ENCODE measurements around the gene PLXNA2. TPM values are rescaled to one million over a fixed set of nuclear protein-coding genes. Genes with fewer than 3 reads are reported as not detected.

Gene PLXNA2
- total RNA-seq, 1 experiment from 2014 or later, result 0.89 TPM

DNA sequence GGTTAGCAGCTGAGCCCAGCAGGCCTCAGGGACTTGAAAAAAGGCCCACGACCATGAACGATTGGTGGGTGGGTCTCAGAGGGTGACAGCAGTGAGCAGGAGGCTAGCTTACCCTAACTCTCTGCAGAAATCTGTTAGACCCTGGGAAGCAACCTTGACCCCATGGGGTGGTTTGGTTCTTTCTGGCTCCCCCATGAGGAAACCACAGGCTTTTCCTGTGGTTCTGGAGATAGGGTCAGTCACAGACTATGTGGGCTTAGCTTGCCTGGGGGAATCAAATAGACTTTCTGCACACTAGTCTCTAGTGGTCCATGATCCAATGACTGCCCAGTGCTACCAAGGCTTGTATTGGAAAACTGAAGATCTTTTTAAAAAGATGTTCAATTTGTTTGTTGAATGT is 118.1 kb downstream of the PLXNA2 start:
- POLR2A ChIA-PET, result no interaction called here
- no peaks in the 10 kb centered on the region for H3K4me1 ChIP-seq (ENCODE audit: control insufficient read depth in 1 of 2, insufficient read depth in 2 of 2, low read length in 2 of 2)
- no peak overlapping the region for H2AFZ ChIP-seq (ENCODE audit: low read depth, low read length, poor library complexity, severe bottlenecking)
- RAD21 ChIA-PET (ENCODE audit: low non-redundant PET in 1 of 2, low total read pairs in 2 of 2, uncharacterized antibody in 2 of 2, unreplicated experiment in 2 of 2), result no interaction called here
- no peak for DNase-seq (ENCODE audit: low read depth, low spot score)
- H3K4me3 ChIP-seq (replicated peaks in 1 of 2; ENCODE audit: low read depth in 1 of 2, low read length in 2 of 2), result no peak overlapping the region
- no peak for ATAC-seq
- H3K9me3 ChIP-seq (ENCODE audit: control insufficient read depth in 1 of 2, insufficient read depth in 1 of 2, low read depth in 1 of 2, low read length in 2 of 2), result no peaks in the 10 kb centered on the region
- intact Hi-C loops (cut with micrococcal nuclease), result no loop called here
- H3K27ac ChIP-seq (ENCODE audit: low read depth, low read length), result no peak overlapping the region
- TF ChIP-seq EZH2phosphoT487 (IDR thresholded peaks at IDR 0.05; ENCODE audit: borderline replicate concordance) (no peak), EGR1 (IDR thresholded peaks at IDR 0.05; ENCODE audit: low read depth) (no peak), CBX3 (IDR thresholded peaks at IDR 0.05; ENCODE audit: low read depth) (no peak), YY1 (IDR thresholded peaks at IDR 0.05; ENCODE audit: extremely low read depth, insufficient replicate concordance, low read depth, low read length) (no peak), JUND (IDR thresholded peaks at IDR 0.05) (no peak), POLR2AphosphoS5 (IDR thresholded peaks at IDR 0.05; ENCODE audit: low read depth, low read length) (no peak), SIN3A (IDR thresholded peaks at IDR 0.05; ENCODE audit: low read depth) (no peak), SRF (IDR thresholded peaks at IDR 0.05; ENCODE audit: low read depth) (no peak), POLR2A (IDR thresholded peaks at IDR 0.05; ENCODE audit: borderline replicate concordance, extremely low read depth, insufficient read depth, insufficient read length) (no peak), FOSL1 (IDR thresholded peaks at IDR 0.05; ENCODE audit: low read depth) (no peak), CTCF (IDR thresholded peaks at IDR 0.05 in 2 of 3, conservative IDR thresholded peaks at IDR 0.05 in 1 of 3; ENCODE audit: borderline replicate concordance in 1 of 3, insufficient read depth in 1 of 3, low read depth in 2 of 3, low read length in 2 of 3) (no peak), EZH2 (IDR thresholded peaks at IDR 0.05) (no peak), ZFX (IDR thresholded peaks at IDR 0.05) (no peak), CEBPB (IDR thresholded peaks at IDR 0.05; ENCODE audit: low read depth) (no peak), ELF1 (IDR thresholded peaks at IDR 0.05; ENCODE audit: borderline replicate concordance, low read depth) (no peak), MAX (IDR thresholded peaks at IDR 0.05) (no peak), ZNF274 (IDR thresholded peaks at IDR 0.05; ENCODE audit: low read depth, low read length) (no peak), RAD21 (IDR thresholded peaks at IDR 0.05; ENCODE audit: low read depth) (no peak), SP1 (IDR thresholded peaks at IDR 0.05; ENCODE audit: low read depth) (no peak)
- TF ChIP-seq, protein P1, sequence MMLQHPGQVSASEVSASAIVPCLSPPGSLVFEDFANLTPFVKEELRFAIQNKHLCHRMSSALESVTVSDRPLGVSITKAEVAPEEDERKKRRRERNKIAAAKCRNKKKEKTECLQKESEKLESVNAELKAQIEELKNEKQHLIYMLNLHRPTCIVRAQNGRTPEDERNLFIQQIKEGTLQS (IDR thresholded peaks at IDR 0.05), result no peak
- CTCF ChIA-PET, result no interaction called here
- 0 out of 2 replicates have a peak, but pooled peaks cover 4% of the 10 kb centered on the region for H3K27me3 ChIP-seq (ENCODE audit: insufficient read depth, low read length)
- H3K4me2 ChIP-seq (ENCODE audit: low read length), result no peak overlapping the region
- no peak overlapping the region for H3K9ac ChIP-seq (ENCODE audit: low read length)
- no peaks in the 10 kb centered on the region for H3K79me2 ChIP-seq (ENCODE audit: insufficient read depth, low read length)
- H3K9me2 ChIP-seq (ENCODE audit: insufficient read depth), result no peaks in the 10 kb centered on the region
- no peaks in the 10 kb centered on the region for H3K36me3 ChIP-seq (ENCODE audit: control insufficient read depth in 1 of 2, insufficient read depth in 2 of 2, low read length in 2 of 2)
- H4K20me1 ChIP-seq (ENCODE audit: insufficient read depth), result no peaks in the 10 kb centered on the region
- no TSS peak for BruUV-seq (replicated peaks)

Measured in HCT116 (cell line).